Testis (tissue), 2 donors: ENCODE measurements around the gene STX12.

Source experiments
- CTCF ChIP-seq, 3 experiments: fragments of 450-650 bp in 2 of 3; fragments of 200-600 bp in 1 of 3; sonication (generic) in 1 of 3; IDR thresholded peaks; one replicate each; pipeline ENCODE4 v1.5.1; 2016 to 2019; ENCODE audit warnings: antibody characterized with exemption in 3 of 3, mild to moderate bottlenecking in 2 of 3, moderate library complexity in 1 of 3
- POLR2A ChIP-seq: fragments of 450-650 bp; IDR thresholded peaks from one replicate; pipeline ENCODE4 v1.6.1; 2017; ENCODE audit warnings: antibody characterized with exemption, mild to moderate bottlenecking, moderate library complexity

DNA sequence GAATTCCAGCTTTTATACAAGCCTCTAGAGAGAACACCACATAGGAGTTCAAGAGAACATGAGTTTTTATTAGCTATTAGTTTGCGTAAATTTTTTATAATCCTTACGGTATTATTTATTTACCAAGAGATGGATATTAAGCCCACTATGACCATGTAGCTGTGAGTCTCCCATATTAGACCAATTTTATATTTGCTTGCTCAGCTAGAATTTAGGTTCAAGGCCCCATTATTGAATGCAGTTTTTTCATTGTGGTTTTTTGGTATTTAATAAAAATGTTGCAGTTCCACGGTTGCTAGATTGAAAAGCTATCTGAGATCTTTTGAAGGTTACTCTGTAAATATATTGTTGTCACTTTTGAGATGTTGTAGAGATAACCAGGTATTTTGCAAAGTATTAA is 60.5 kb downstream of the STX12 start:
- no peak for TF ChIP-seq CTCF (IDR thresholded peaks at IDR 0.05)
- TF ChIP-seq POLR2A = no peak
